Body of pancreas (tissue), 4 donors: ENCODE results near the gene DMD. TPM values are rescaled to one million over a fixed set of nuclear protein-coding genes. Genes with fewer than 3 reads are reported as not detected.

Source experiments
- ATAC-seq: fragments of 150-250 bp; one replicate; pipeline ENCODE4 v1.9.1; 2016
- DNase-seq, 4 donors: peaks; one replicate each; pipeline ENCODE4 v3.0.0-alpha.2; 2019
- H3K27ac ChIP-seq, 4 donors: fragments of 200-600 bp; sonication (generic); 1 replicate in 3 of 4; 2 replicates in 1 of 4; pipeline versions ENCODE4 v1.5.1 to v1.6.1; 2016 to 2019; ENCODE audit warnings: mild to moderate bottlenecking in 1 of 4, mixed read lengths in 1 of 4, moderate library complexity in 1 of 4
- H3K27me3 ChIP-seq, 2 donors: fragments of 200-600 bp; sonication (generic); one replicate each; pipeline ENCODE4 v1.6.0; 2016; ENCODE audit warnings: mild to moderate bottlenecking in 1 of 2
- H3K36me3 ChIP-seq, 2 donors: fragments of 200-600 bp; sonication (generic); replicated peaks in 1 of 2; 2 replicates each; pipeline ENCODE4 v1.5.1; 2016; ENCODE audit warnings: low read depth in 2 of 2; ENCODE audit not compliant: insufficient read depth in 1 of 2
- H3K4me1 ChIP-seq: fragments of 200-600 bp; sonication (generic); one replicate; pipeline ENCODE4 v1.6.0; 2016
- H3K4me3 ChIP-seq, 2 donors: fragments of 200-600 bp; sonication (generic); 1 replicate in 1 of 2; 2 replicates in 1 of 2; pipeline ENCODE4 v1.5.1; 2016 to 2019
- H3K9me3 ChIP-seq, 3 donors: fragments of 200-600 bp; sonication (generic); 1 replicate in 2 of 3; 2 replicates in 1 of 3; pipeline ENCODE4 v1.5.1; 2016
- CTCF ChIP-seq, 7 experiments: fragments of 450-650 bp in 4 of 7; fragments of 200-600 bp in 3 of 7; sonication (generic) in 3 of 7; IDR thresholded peaks; one replicate each; pipeline ENCODE4 v1.5.1; 2016 to 2019; ENCODE audit warnings: antibody characterized with exemption in 7 of 7
- POLR2A ChIP-seq, 3 donors: fragments of 450-650 bp; IDR thresholded peaks; one replicate each; pipeline ENCODE4 v1.6.1; 2016; ENCODE audit warnings: antibody characterized with exemption in 3 of 3, mild to moderate bottlenecking in 2 of 3
- whole genome bisulfite sequencing, 2 donors: methylation state at CpG; one replicate each; pipeline ENCODE4 v1.1.5; 2017; 5-methylcytosine and 5-hydroxymethylcytosine counted together
- intact Hi-C: fragments of 100-400 bp; cut with DNase I; formaldehyde crosslinking; loops from one replicate; pipeline ENCODE4 v1.15.1; 2023
- total RNA-seq, 2 donors: library from RNA; depleted of rRNA; stranded (reverse); fragments of >200 nt; gene quantifications; one replicate each; pipeline ENCODE4 v1.1.0, GENCODE V29; 2016

The DMD gene
- total RNA-seq, 2 donors from 2014 or later = 28.5 to 38.6 TPM

GRCh38 chrX:32155044-32155638, 1056.2 kb downstream of the DMD start:
- Histone ChIP-seq H3K4me3 (no peak overlapping the region), H3K4me1 (no peaks in the 10 kb centered on the region), H3K36me3 (no peaks in the 10 kb centered on the region), H3K9me3 (no peaks in the 10 kb centered on the region), H3K27me3 (no peaks in the 10 kb centered on the region), H3K27ac (no peak overlapping the region)
- no peak for DNase-seq
- ATAC-seq = no peak
- WGBS, 2 donors = 32 to 47% methylated on average over 4 to 5 of the region's 5 CpGs
- intact Hi-C loops = no loop called here
- TF ChIP-seq POLR2A (IDR thresholded peaks at IDR 0.05) (no peak), CTCF (IDR thresholded peaks at IDR 0.05) (no peak)

- DNase-seq = no peak
- H3K4me1 ChIP-seq = no peaks in the 10 kb centered on the region
- 61 to 77% methylated on average over 4 of the region's 4 CpGs for WGBS, 2 donors
- no peak overlapping the region for H3K4me3 ChIP-seq
- no peaks in the 10 kb centered on the region for H3K27me3 ChIP-seq
- no peaks in the 10 kb centered on the region for H3K9me3 ChIP-seq
- ATAC-seq = no peak
- TF ChIP-seq POLR2A (IDR thresholded peaks at IDR 0.05) (no peak), CTCF (IDR thresholded peaks at IDR 0.05) (no peak)
- H3K27ac ChIP-seq = no peak overlapping the region
- intact Hi-C loops = no loop called here
- no peaks in the 10 kb centered on the region for H3K36me3 ChIP-seq
Observed at GRCh38 chrX:32153585-32153984, 1057.8 kb downstream of the DMD start.

DNA sequence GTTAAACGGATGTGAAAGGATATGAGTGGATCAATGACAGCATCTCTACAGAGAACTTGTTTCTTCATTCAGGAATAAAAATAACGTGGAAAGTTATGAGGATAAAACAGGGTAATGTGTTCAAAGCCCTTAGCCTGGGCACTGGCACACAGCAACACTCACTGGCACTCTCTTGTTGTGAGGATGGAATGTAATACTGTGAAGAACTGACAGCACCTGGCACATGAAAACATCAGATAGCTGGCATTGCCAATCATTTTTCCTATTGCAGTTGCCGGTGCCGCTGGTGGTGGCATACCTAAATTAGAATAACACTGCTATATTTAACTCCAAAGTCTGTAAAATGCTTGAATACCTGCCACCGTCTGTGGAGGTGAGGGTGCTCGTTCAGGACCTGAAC, 1061.2 kb downstream of the DMD start:
- Histone ChIP-seq H3K4me1 (no peaks in the 10 kb centered on the region), H3K4me3 (no peak overlapping the region), H3K9me3 (no peaks in the 10 kb centered on the region), H3K27ac (no peak overlapping the region), H3K36me3 (no peaks in the 10 kb centered on the region), H3K27me3 (no peaks in the 10 kb centered on the region)
- TF ChIP-seq POLR2A (IDR thresholded peaks at IDR 0.05) = no peak
- TF ChIP-seq CTCF (IDR thresholded peaks at IDR 0.05) = no peak
- DNase-seq (no peak), ATAC-seq (no peak)
- WGBS, 2 donors = 6 to 24% methylated on average over 2 to 4 of the region's 6 CpGs
- intact Hi-C loops = no loop called here

- ATAC-seq (no peak), DNase-seq (no peak)
- no peaks in the 10 kb centered on the region for H3K36me3 ChIP-seq
- intact Hi-C loops = no loop called here
- H3K27ac ChIP-seq = no peak overlapping the region
- no peak overlapping the region for H3K4me3 ChIP-seq
- H3K4me1 ChIP-seq = no peaks in the 10 kb centered on the region
- no peaks in the 10 kb centered on the region for H3K9me3 ChIP-seq
- 74 to 78% methylated on average over 5 of the region's 5 CpGs for WGBS, 2 donors
- no peaks in the 10 kb centered on the region for H3K27me3 ChIP-seq
- no peak for TF ChIP-seq CTCF (IDR thresholded peaks at IDR 0.05)
- no peak for TF ChIP-seq POLR2A (IDR thresholded peaks at IDR 0.05)
Observed at GRCh38 chrX:32141841-32142240, 1069.5 kb downstream of the DMD start.

- Histone ChIP-seq H3K9me3 (no peaks in the 10 kb centered on the region), H3K36me3 (no peaks in the 10 kb centered on the region), H3K4me1 (no peaks in the 10 kb centered on the region), H3K27ac (no peak overlapping the region), H3K27me3 (no peaks in the 10 kb centered on the region), H3K4me3 (no peak overlapping the region)
- intact Hi-C loops = no loop called here
- DNase-seq (no peak), ATAC-seq (no peak)
- TF ChIP-seq CTCF (IDR thresholded peaks at IDR 0.05) (no peak), POLR2A (IDR thresholded peaks at IDR 0.05) (no peak)
Observed at GRCh38 chrX:32139476-32139875, 1071.9 kb downstream of the DMD start.
